ENCODE results near the gene CPT1C.

The CPT1C gene

GRCh38 chr19:49690656-49691242, at the start of gene CPT1C:
TSS of gene CPT1C (plus strand) at chr19:49691116. CDS start at chr19:49692253, 1,137 bp downstream.
- peak; percentile 98 for DNase-seq

GRCh38 chr19:49641688-49642491, 49.0 kb upstream of the CPT1C start, which contains the start of gene SCAF1:
TSS of gene SCAF1 (plus strand) at chr19:49642209. CDS start at chr19:49645027, 2,818 bp downstream.
- DNase-seq = peak; percentile 100

GRCh38 chr19:49642492-49643035, 48.4 kb upstream of the CPT1C start:
- DNase-seq = peak; percentile 35

- DNase-seq = no peak
Observed at GRCh38 chr19:49643466-49643865, 47.5 kb upstream of the CPT1C start.

GRCh38 chr19:49645592-49645991, 45.3 kb upstream of the CPT1C start:
- DNase-seq = no peak

- no peak for DNase-seq
Observed at GRCh38 chr19:49645995-49646394, 44.9 kb upstream of the CPT1C start.

- no peak for DNase-seq
Observed at GRCh38 chr19:49646586-49646985, 44.3 kb upstream of the CPT1C start.

GRCh38 chr19:49651029-49651819, 39.7 kb upstream of the CPT1C start:
- no peak for DNase-seq

GRCh38 chr19:49651820-49652550, 38.9 kb upstream of the CPT1C start:
- DNase-seq = no peak

- DNase-seq = no peak
Observed at GRCh38 chr19:49652551-49653465, 38.1 kb upstream of the CPT1C start.

- DNase-seq = no peak
Observed at GRCh38 chr19:49653466-49653806, 37.5 kb upstream of the CPT1C start.

GRCh38 chr19:49654581-49654980, 36.3 kb upstream of the CPT1C start:
- DNase-seq = no peak

- no peak for DNase-seq
Observed at GRCh38 chr19:49655570-49656455, 35.1 kb upstream of the CPT1C start.

- no peak for DNase-seq
Observed at GRCh38 chr19:49656456-49657109, 34.3 kb upstream of the CPT1C start.

- DNase-seq = no peak
Observed at GRCh38 chr19:49657493-49658138, 33.3 kb upstream of the CPT1C start.

GRCh38 chr19:49658139-49658517, 32.8 kb upstream of the CPT1C start:
- DNase-seq = no peak

- DNase-seq = no peak
Observed at GRCh38 chr19:49658566-49659442, 32.1 kb upstream of the CPT1C start.

- DNase-seq = no peak
Observed at GRCh38 chr19:49660338-49660961, 30.5 kb upstream of the CPT1C start.
